NT2/D1 (cell line): ENCODE measurements around the gene PTPRG.
"Not testable (repeated sequence)": the region's sequence is repeated elsewhere in the genome, so short reads cannot be mapped to it uniquely, and the experiment has no call there.

ENCODE experiments used
- DNase-seq: peaks from one replicate; pipeline ENCODE4 v3.0.0-alpha.2; 2011; ENCODE audit warnings: low read depth, low spot score
- H3K27me3 ChIP-seq: 2 replicates; pipeline ENCODE4 v1.6.0; 2011; ENCODE audit warnings: mild to moderate bottlenecking; ENCODE audit not compliant: insufficient read length, insufficient read depth
- H3K36me3 ChIP-seq: 2 replicates; pipeline ENCODE4 v1.6.1; 2011; ENCODE audit warnings: mild to moderate bottlenecking, low read length, mixed read lengths; ENCODE audit not compliant: insufficient read depth, insufficient read length
- H3K4me1 ChIP-seq: 2 replicates; pipeline ENCODE4 v1.5.1; 2011; ENCODE audit not compliant: insufficient read depth, insufficient read length
- H3K4me3 ChIP-seq: 2 replicates; pipeline ENCODE4 v1.5.1; 2011; ENCODE audit warnings: low read depth; ENCODE audit not compliant: insufficient read length
- H3K9ac ChIP-seq: 2 replicates; pipeline ENCODE4 v1.6.0; 2011; ENCODE audit warnings: low read depth; ENCODE audit not compliant: insufficient read length
- H3K9me3 ChIP-seq: 2 replicates; pipeline ENCODE4 v1.5.1; 2011; ENCODE audit warnings: mild to moderate bottlenecking, low read length; ENCODE audit not compliant: insufficient read depth
- SUZ12 ChIP-seq: IDR thresholded peaks from 2 replicates; pipeline ENCODE4 v1.6.1; 2011; ENCODE audit not compliant: insufficient read length, insufficient read depth; ENCODE audit errors: extremely low read depth
- YY1 ChIP-seq: IDR thresholded peaks from 2 replicates; pipeline ENCODE4 v1.6.1; 2011; ENCODE audit not compliant: insufficient read length, insufficient read depth
- ZNF274 ChIP-seq: IDR thresholded peaks from 2 replicates; pipeline ENCODE4 v1.6.1; 2011; ENCODE audit warnings: mild to moderate bottlenecking, low read depth, low read length

PTPRG gene

DNA sequence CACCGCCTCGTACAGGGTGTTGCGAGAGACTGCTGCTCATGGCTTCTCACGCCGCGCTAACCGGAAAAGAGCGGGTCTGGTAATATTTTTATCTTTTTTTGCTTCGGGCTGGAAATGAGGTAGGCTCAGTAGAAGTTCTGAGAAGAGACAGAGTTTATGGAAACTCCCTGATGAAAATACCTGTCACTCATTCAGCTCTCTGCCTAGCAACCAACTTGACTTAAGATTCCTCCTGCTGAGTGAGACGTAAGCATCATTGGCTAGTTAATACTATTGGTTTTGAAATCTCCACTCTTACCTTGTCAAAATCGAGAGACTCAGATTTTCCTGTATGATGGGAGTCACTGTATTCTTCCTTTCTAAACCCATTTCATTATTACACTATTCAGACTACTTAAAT, 181.7 kb downstream of the PTPRG start:
- Histone ChIP-seq H3K27me3 (no peaks in the 10 kb centered on the region), H3K9ac (no peak overlapping the region), H3K4me1 (no peaks in the 10 kb centered on the region), H3K36me3 (no peaks in the 10 kb centered on the region), H3K9me3 (no peaks in the 10 kb centered on the region), H3K4me3 (no peak overlapping the region)
- no peak for DNase-seq
- TF ChIP-seq YY1 (no peak), SUZ12 (no peak), ZNF274 (no peak)

GRCh38 chr3:61743686-61744242, 182.4 kb downstream of the PTPRG start:
- no peaks in the 10 kb centered on the region for H3K27me3 ChIP-seq
- no peak overlapping the region for H3K4me3 ChIP-seq
- H3K9me3 ChIP-seq: no peaks in the 10 kb centered on the region
- TF ChIP-seq SUZ12 (no peak), YY1 (no peak), ZNF274 (no peak)
- DNase-seq: no peak
- H3K9ac ChIP-seq: no peak overlapping the region
- peaks cover 2% of the 10 kb centered on the region for H3K36me3 ChIP-seq
- no peaks in the 10 kb centered on the region for H3K4me1 ChIP-seq

GRCh38 chr3:61748288-61748687, 186.9 kb downstream of the PTPRG start:
- TF ChIP-seq ZNF274 (no peak), YY1 (no peak), SUZ12 (no peak)
- Histone ChIP-seq H3K4me1 (no peaks in the 10 kb centered on the region), H3K27me3 (no peaks in the 10 kb centered on the region)

DNA sequence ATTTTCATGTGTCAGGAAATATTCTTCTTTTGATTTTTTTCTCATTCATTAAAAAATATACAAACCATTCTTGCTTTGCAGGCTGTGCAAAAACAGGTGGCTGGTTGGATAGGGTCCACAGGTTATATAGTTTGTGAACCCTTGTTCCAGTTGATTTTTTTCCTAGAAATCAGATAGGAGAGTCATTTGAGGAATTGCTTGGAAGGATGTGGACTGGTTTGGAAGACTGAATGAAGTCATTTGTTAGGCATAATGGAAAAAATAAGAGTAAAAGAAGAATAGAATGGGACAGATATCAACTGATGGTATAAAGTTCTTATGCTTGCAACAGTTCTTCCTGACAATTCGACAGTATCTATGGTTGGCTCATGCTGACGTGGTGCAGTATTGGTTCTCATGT, 189.4 kb downstream of the PTPRG start:
- H3K9ac ChIP-seq: no peak overlapping the region
- no peak overlapping the region for H3K4me3 ChIP-seq
- H3K27me3 ChIP-seq: no peaks in the 10 kb centered on the region
- H3K36me3 ChIP-seq: peaks cover 8% of the 10 kb centered on the region
- no peaks in the 10 kb centered on the region for H3K9me3 ChIP-seq
- TF ChIP-seq SUZ12 (no peak), YY1 (no peak), ZNF274 (no peak)
- H3K4me1 ChIP-seq: no peaks in the 10 kb centered on the region
- DNase-seq: no peak

More at GRCh38 chr3:61748288-61748687, 186.9 kb downstream of the PTPRG start:
- Histone ChIP-seq H3K9me3 (no peaks in the 10 kb centered on the region), H3K36me3 (peaks cover 8% of the 10 kb centered on the region), H3K4me3 (no peak overlapping the region), H3K9ac (no peak overlapping the region)
- no peak for DNase-seq

DNA sequence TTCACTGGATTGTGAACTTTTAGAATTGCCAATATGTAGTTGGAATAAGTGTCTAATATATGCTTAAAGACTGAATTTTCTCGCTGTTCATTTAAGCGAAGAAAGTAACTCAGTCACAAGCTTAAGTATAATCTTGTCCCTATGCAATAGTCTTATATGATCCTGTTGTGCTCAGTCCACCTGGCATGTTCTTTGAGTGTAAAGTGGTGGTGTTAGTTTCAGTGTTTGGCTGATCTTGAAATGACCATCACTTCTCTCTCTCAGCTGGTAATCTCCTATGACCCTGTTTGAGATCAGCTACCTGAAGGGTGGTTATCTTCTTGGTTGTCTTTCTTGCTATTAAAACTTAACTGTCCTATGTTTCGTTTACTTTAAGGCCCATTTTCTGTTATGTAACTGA, 197.5 kb downstream of the PTPRG start:
- no peak for DNase-seq

DNA sequence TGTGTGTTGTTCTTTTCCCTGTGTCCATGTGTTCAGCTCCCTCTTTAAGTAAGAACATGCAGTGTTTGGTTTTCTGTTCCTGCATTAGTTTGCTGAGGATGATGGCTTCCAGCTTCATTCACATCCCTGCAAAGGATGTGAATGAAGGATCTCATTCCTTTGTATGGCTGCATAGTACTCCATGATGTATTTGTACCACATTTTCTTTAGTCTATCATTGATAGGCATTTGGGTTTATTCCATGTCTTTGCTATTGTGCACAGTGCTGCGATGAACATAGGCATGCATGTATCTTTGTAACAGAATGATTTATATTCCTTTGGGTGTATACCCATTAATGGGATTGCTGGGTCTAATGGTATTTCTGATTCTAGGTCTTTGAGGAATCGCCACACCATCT, 199.4 kb downstream of the PTPRG start:
- DNase-seq, H3K36me3 ChIP-seq, H3K4me3 ChIP-seq, H3K27me3 ChIP-seq, H3K4me1 ChIP-seq, H3K9me3 ChIP-seq, H3K9ac ChIP-seq: not testable (repeated sequence)

More for the DNA sequence above, 197.5 kb downstream of the PTPRG start:
- Histone ChIP-seq H3K9ac (no peak overlapping the region), H3K27me3 (no peaks in the 10 kb centered on the region), H3K4me3 (no peak overlapping the region), H3K9me3 (no peaks in the 10 kb centered on the region), H3K36me3 (no peaks in the 10 kb centered on the region), H3K4me1 (no peaks in the 10 kb centered on the region)
- TF ChIP-seq ZNF274 (no peak), SUZ12 (no peak), YY1 (no peak)

DNA sequence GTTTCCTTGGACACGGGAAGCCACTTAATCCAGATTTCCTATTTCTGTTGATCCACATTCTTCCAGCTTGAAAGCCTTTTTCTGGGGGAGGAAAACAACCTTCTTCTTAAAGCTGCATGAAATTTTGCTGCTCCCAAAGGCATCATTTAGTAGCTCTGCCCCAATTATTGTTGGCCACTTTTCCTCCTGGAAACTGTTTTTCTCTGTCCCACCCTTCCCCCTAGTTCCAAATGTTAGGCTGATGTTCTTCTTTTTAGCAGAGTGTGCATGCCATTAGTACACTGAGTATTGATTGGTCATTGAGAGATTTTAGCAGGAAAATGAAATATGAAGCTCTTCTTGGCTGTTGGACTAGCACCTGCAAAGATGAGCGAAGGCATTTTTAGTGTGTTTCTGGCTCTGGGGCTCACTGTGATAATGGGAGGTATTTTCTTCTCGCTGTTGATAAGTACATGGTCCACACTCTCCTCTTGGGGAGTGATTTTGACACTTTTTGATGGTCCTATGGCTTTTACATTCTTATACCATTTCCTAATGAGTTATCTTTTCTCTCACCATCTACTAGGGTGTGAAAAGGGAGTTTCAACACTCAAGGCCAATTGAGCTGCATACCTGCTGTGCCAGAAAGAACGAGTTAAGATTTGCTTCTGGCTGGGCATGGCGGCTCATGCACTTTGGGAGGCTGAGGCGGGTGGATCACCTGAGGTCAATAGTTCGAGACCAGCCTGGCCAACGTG, 200.5 kb downstream of the PTPRG start:
- H3K9me3 ChIP-seq: no peaks in the 10 kb centered on the region
- no peaks in the 10 kb centered on the region for H3K36me3 ChIP-seq
- no peak overlapping the region for H3K4me3 ChIP-seq
- no peaks in the 10 kb centered on the region for H3K27me3 ChIP-seq
- TF ChIP-seq SUZ12 (no peak), YY1 (no peak), ZNF274 (no peak)
- H3K4me1 ChIP-seq: no peaks in the 10 kb centered on the region
- H3K9ac ChIP-seq: no peak overlapping the region
- no peak for DNase-seq
